IPS-20b (cell line): Measurements from ENCODE around the gene MPST.
A peak's percentile ranks its signal among the peaks of the same experiment; 100 is the strongest.

Source experiments
- H3K27ac ChIP-seq: one replicate; pipeline ENCODE4 v1.5.1; 2013; ENCODE audit warnings: low read length
- H3K27me3 ChIP-seq: 2 replicates; pipeline ENCODE4 v1.6.1; 2013; ENCODE audit warnings: mild to moderate bottlenecking, low read length, inconsistent platforms; ENCODE audit not compliant: insufficient read depth
- H3K36me3 ChIP-seq: 2 replicates; pipeline ENCODE4 v1.6.1; 2013; ENCODE audit warnings: low read depth, mild to moderate bottlenecking, inconsistent platforms, low read length, moderate library complexity; ENCODE audit not compliant: insufficient read depth
- H3K4me1 ChIP-seq: 2 replicates; pipeline ENCODE4 v1.6.1; 2013; ENCODE audit warnings: mild to moderate bottlenecking, control low read depth, inconsistent platforms, low read length, moderate library complexity; ENCODE audit not compliant: insufficient read depth
- H3K4me3 ChIP-seq: 2 replicates; pipeline ENCODE4 v1.5.1; 2013; ENCODE audit warnings: mild to moderate bottlenecking, low read length, inconsistent platforms
- H3K9ac ChIP-seq: 2 replicates; pipeline ENCODE4 v1.6.1; 2013; ENCODE audit warnings: low read depth, mild to moderate bottlenecking, inconsistent platforms, low read length, moderate library complexity
- H3K9me3 ChIP-seq: 2 replicates; pipeline ENCODE4 v1.6.1; 2013; ENCODE audit warnings: mild to moderate bottlenecking, low read depth, low read length, inconsistent platforms; ENCODE audit not compliant: insufficient read depth

The MPST gene

DNA sequence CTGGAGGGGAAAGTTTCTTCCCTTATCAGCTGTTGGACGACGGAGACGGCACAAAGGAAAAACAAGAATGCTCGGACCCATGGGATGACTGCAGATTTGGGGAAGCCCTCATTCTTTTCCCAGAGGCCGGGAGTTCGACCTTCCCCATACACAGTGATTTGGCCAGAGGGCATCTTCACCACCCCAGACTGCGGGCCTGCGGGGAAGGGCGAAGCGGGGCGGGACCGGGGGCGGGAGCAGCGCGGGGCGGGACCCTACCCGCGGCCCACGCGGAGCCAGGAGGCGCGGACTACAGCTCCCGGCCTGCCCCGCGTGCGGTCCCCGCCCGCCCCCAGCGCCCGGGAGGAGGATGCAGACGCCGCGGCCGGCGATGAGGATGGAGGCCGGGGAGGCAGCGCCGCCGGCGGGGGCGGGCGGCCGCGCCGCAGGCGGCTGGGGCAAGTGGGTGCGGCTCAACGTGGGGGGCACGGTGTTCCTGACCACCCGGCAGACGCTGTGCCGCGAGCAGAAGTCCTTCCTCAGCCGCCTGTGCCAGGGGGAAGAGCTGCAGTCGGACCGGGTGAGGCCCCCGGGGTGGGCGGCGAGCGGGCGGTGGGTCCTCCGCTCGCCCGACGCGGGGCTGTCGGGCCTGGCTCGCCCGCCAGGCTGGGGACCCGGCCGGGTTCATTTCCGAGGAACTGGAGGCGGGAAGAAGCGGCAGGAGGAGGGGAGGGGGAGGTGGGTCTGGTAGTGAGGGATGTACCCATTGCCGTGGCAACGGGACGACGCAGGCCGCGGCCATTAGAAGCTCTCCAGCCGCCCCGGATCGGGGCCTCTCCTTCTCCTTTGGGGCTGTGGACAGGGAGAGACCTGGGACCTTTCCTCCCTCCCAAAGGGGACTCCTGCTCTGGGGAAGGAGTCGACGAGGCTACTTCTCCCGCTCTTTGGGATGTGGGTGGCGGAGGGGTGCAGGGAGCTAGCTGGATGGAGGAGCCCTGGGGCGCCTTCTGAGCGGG is 32.1 kb downstream of the MPST start, which contains the start of gene KCTD17:
Gene KCTD17 (plus strand): TSS at position 352 of the 995 bp plus-strand sequence. CDS start 19 bp downstream, at position 371.
- Histone ChIP-seq H3K36me3 (peaks cover 15% of the 10 kb centered on the region; the same call in 1 of the 2 replicates), H3K9me3 (no peaks in the 10 kb centered on the region), H3K27me3 (peaks cover 8% of the 10 kb centered on the region), H3K27ac (no peak within 1 kb of the TSS), H3K9ac (peak within 1 kb of the TSS; percentile 65; the same call in 1 of the 2 replicates), H3K4me1 (no peaks in the 10 kb centered on the region), H3K4me3 (peak within 1 kb of the TSS; percentile 82)

DNA sequence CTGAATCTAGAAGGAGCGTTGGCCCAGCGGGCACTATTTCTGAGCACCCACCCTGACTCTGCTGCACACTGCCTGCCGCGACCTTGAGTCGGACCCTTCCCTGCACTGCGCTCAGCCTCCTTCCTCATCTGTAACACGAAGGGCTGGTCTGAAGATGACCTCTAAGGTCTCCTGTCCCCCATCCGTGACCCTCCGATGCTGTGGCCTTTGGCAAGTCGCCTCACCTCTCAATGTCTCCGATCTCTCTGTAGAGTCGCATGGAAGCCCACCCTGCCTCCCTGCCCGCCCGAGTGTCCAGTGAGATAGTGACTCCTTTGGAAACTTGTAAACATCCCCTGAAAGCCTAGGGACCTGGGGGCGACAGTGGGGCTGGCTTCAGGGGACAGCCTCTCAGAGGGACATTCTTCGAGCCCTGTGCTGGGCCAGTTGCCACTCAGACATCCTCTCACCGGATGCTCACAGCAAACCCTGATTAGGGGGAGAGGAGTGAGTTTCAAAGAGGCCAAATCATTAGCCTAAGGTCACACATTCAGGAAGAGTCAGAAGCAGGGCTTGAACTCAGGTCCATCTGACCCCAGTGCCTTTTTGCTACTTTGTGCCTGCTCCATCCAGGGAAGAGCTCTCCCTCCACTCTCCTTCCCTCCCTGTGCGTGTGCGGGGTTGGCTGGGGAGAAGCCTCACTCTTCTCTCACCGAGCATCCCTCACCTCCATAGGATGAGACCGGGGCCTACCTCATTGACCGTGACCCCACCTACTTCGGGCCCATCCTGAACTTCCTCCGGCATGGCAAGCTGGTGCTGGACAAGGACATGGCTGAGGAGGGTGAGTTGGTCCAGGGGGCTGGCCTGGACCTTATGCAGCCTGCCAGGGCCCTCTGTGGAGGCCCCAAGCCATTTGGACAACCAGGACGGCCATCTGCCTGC is 33.1 kb downstream of the MPST start:
- Histone ChIP-seq H3K36me3 (peaks cover 20% of the 10 kb centered on the region; the same call in 1 of the 2 replicates), H3K9ac (no peak overlapping the region)

DNA sequence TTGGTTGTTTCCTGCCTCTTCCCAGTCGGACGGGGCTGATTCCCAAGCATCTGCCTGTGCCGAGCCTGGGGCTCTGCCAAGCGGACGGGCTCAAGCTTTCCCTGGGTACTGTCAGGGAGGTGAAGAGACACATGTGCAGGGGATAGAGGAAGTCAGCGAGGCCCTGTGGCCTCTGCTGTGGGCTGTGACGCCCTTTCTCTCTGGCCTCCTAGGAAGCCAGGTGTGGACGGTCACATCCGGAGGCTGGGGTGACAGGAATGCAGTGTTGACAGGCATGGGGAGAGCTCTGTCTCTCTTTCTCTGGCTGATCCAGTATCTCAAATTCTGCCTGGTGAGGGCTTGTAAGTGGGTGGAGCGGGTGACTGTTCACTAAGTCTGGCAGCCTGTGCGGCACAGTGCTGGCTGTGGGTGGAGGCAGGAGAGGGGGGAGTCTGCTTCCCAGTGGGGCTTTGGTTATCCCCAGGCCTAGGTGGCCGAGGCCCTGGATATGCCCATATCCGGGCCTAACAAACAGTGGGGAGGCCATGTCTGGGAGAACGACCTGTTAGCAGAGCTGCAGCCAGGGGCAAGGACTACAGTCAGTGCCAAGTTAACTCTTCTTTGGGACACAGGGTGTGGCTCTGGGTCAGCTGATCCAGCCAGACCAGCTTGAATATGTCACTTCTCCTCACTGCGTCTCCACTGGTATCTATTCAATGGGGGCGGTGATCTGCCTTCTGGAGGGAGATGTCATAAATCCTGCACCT is 33.9 kb downstream of the MPST start:
- Histone ChIP-seq H3K4me3 (no peak overlapping the region), H3K9me3 (no peaks in the 10 kb centered on the region), H3K27me3 (peaks cover 8% of the 10 kb centered on the region), H3K27ac (no peak overlapping the region), H3K36me3 (peaks cover 28% of the 10 kb centered on the region; the same call in 1 of the 2 replicates), H3K4me1 (no peaks in the 10 kb centered on the region), H3K9ac (no peak overlapping the region)

More for the DNA sequence above, 33.1 kb downstream of the MPST start:
- H3K9me3 ChIP-seq, result no peaks in the 10 kb centered on the region
- H3K4me1 ChIP-seq, result no peaks in the 10 kb centered on the region
- peaks cover 8% of the 10 kb centered on the region for H3K27me3 ChIP-seq
- no peak overlapping the region for H3K27ac ChIP-seq
- peak overlapping the region; percentile 82 for H3K4me3 ChIP-seq

DNA sequence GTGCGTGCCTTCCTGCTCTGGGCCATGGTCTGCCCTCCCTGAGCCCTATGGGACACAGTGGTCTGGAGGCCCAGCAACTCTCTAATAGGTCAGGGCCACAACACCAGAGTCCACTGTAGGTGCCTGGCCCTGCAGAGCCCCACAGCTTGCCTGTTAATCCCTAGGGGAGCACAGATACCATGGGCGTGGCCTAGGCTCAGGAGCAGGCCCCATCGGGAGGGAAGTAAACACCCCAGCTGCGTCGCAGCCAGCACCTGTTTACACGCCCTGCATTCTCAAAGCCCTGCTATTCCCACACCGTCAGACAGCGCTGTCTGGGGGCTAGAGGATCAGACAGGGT is 34.5 kb downstream of the MPST start:
- Histone ChIP-seq H3K27ac (no peak overlapping the region), H3K4me1 (no peaks in the 10 kb centered on the region), H3K4me3 (no peak overlapping the region), H3K9me3 (no peaks in the 10 kb centered on the region), H3K9ac (no peak overlapping the region), H3K36me3 (peaks cover 30% of the 10 kb centered on the region; the same call in 1 of the 2 replicates), H3K27me3 (peaks cover 8% of the 10 kb centered on the region)

DNA sequence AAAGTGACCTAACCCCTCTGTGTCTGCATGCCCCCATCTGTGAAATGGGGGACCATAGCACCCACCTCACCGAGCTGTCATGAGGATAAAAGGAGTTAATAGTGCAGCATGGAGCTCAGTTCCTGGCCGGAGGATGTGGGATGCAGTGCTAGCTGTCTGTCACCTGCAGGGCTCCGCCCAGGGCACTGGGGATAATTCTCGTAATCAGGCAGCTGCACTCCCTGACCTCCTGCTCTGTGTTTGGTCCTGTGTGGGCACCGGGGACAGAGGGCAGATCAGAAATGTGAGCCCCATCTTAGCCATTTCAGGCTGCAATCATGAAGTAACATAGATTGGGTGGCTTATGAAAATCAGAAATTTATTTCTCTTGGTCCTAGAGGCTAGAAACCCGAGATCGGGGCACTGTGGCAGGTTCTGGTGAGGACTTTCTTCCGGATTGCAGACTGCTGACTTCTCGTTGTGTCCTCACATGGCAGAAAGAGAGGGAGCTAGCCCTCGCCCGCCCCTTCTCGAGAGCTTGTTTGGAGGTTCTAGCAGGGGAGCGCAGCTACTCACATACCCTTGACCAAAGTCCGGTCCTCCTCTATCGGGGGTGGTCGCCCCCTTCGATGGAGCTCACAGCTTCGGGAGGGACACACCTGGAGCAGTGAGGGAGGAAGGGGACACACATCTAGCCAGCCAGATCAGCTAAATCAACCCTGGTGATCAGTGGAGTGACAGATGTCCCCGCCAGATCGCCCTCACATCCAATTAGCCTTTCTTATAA is 35.2 kb downstream of the MPST start:
- peaks cover 8% of the 10 kb centered on the region for H3K27me3 ChIP-seq
- H3K9ac ChIP-seq, result no peak overlapping the region
- no peaks in the 10 kb centered on the region for H3K4me1 ChIP-seq
- no peak overlapping the region for H3K27ac ChIP-seq
- H3K9me3 ChIP-seq, result no peaks in the 10 kb centered on the region
- H3K4me3 ChIP-seq, result no peak overlapping the region
- H3K36me3 ChIP-seq, result peaks cover 36% of the 10 kb centered on the region; the same call in 1 of the 2 replicates

DNA sequence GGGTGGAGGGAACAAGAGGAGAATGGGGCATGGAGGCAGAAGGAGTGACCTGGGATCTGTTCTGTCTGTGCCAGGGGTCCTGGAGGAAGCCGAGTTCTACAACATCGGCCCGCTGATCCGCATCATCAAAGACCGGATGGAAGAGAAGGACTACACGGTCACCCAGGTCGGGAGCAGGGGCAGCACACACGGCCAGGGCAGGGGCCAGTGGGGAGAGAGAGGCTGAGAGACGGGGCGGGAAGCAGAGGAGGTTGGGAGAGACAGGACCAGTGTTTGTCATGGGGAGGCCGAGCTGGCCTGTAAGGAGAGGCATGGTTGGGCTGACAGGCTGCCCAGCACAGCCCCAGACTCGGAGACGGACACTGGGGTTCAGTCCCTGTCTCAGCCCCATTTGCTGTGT is 36.7 kb downstream of the MPST start:
- Histone ChIP-seq H3K9ac (no peak overlapping the region), H3K36me3 (peaks cover 38% of the 10 kb centered on the region; the same call in 1 of the 2 replicates), H3K9me3 (no peaks in the 10 kb centered on the region), H3K27me3 (no peaks in the 10 kb centered on the region), H3K27ac (no peak overlapping the region), H3K4me3 (no peak overlapping the region), H3K4me1 (no peaks in the 10 kb centered on the region)

DNA sequence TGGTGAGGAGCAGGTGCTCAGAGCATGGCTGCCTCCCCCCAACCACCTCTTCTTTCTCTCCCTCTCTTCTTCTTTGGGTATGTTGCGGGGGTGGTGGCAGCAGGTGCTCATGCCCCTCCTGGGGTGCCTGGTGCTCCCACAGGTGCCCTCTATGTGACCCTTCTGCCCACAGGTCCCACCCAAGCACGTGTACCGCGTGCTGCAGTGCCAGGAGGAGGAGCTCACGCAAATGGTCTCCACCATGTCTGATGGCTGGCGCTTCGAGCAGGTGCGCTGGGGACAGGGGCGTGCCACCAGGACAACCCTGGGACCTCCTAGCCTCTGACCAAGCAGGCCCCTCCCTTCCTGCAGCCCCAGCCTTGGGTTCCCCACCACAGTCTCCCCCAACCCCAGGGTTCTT is 37.7 kb downstream of the MPST start:
- Histone ChIP-seq H3K36me3 (peaks cover 38% of the 10 kb centered on the region; the same call in 1 of the 2 replicates), H3K27me3 (no peaks in the 10 kb centered on the region), H3K27ac (no peak overlapping the region), H3K4me1 (no peaks in the 10 kb centered on the region), H3K9me3 (no peaks in the 10 kb centered on the region), H3K9ac (no peak overlapping the region), H3K4me3 (no peak overlapping the region)

DNA sequence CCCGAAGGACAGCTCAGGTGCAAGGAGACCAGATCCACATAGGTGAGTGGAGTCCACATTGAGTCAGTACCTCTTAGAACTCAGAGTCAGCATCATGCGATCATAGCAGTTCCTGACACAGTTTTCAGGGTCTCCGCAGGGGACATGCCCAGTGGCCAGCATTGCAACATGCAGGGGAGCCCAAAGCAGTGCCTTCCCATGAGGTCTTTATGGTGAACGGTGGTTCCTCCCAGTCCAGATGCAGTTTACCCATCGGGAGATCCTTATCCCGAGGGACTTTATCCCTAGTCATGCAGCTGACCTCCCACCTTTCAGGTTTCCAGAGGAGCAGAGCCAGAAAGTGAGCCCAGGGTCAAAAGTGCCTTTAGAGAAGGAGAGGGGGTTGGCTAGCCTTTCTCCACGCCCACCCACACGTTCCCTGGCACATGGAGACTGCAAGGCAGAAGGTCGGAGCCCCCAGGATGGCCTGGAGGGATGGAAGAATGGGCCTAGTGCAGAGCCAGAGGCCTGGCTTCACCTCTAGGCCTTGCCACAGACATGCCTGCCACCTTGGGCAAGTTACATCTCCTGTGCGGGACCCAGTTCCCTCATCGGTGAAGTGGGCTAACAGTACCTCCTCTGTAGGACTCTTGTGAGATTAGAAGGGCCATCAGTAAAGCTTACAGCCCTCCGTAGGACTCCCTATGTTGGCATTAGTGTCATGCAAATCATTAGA is 38.4 kb downstream of the MPST start:
- Histone ChIP-seq H3K27ac (no peak overlapping the region), H3K27me3 (no peaks in the 10 kb centered on the region), H3K9me3 (no peaks in the 10 kb centered on the region), H3K4me3 (no peak overlapping the region), H3K4me1 (no peaks in the 10 kb centered on the region; the same call in 1 of the 2 replicates), H3K9ac (no peak overlapping the region), H3K36me3 (peaks cover 38% of the 10 kb centered on the region; the same call in 1 of the 2 replicates)

DNA sequence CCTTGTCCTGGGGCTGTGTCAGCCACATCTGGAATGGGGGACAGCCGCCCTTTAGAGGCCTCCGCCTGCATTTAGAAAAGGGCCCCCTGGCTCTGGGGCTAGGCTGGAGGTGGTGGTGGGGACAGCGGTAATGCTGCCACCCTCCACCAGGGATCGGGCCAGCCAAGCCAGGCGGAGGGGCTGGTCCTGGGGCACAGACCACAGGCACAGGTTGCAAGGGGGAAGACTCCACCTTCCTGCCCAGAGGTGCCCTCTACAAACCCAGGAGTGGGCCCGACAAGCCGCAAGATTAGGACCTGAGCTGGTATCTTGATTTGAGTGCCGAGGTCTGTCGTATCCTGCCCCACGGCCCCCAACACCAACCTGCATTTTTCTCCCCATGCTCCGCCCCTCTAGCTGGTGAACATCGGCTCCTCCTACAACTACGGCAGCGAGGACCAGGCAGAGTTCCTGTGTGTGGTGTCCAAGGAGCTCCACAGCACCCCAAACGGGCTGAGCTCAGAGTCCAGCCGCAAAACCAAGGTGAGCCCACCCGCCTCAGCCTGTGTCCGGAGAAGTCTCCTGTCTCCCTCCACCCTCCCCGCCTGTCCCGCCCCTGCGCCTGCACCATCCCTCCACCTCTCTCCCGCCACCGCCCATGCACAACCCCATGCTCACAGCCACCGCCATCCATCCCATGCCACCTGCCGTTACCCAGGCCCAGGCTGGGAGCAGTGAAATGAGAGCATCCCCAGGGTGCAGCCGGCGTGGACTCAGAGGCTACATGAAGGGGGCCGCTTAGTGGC is 39.6 kb downstream of the MPST start:
- Histone ChIP-seq H3K4me1 (no peaks in the 10 kb centered on the region; the same call in 1 of the 2 replicates), H3K27me3 (peaks cover 4% of the 10 kb centered on the region; the same call in 1 of the 2 replicates), H3K4me3 (no peak overlapping the region), H3K9ac (no peak overlapping the region), H3K9me3 (no peaks in the 10 kb centered on the region), H3K27ac (no peak overlapping the region), H3K36me3 (peaks cover 33% of the 10 kb centered on the region; the same call in 1 of the 2 replicates)
